Urothelium cell line (cell line): Measurements from ENCODE around the gene LRRC28.
"Not testable (repeated sequence)": the region's sequence is repeated elsewhere in the genome, so short reads cannot be mapped to it uniquely, and the experiment has no call there.

Experiments used
- DNase-seq: peaks from one replicate; pipeline ENCODE4 v3.0.0; 2011; ENCODE audit warnings: low spot score, mixed read lengths
- FAIRE-seq: peaks from 2 replicates; lab custom pipeline; 2011; peaks lifted over from hg19 to GRCh38; lab: Jason Lieb, UNC

LRRC28 gene

GRCh38 chr15:99387421-99388168, 136.3 kb downstream of the LRRC28 start:
- DNase-seq (no peak), FAIRE-seq (no peak)

- no peak for FAIRE-seq
These were observed 139.4 kb downstream of the LRRC28 start for GRCh38 chr15:99390667-99391066.

GRCh38 chr15:99393641-99394040, 142.4 kb downstream of the LRRC28 start:
- DNase-seq (no peak), FAIRE-seq (no peak)

More at GRCh38 chr15:99390667-99391066, 139.4 kb downstream of the LRRC28 start:
- no peak for DNase-seq

GRCh38 chr15:99396375-99396774, 145.1 kb downstream of the LRRC28 start:
- DNase-seq (no peak), FAIRE-seq (no peak)

- no peak for FAIRE-seq
These were observed 147.8 kb downstream of the LRRC28 start for GRCh38 chr15:99399061-99399460.

GRCh38 chr15:99399618-99400017, 148.3 kb downstream of the LRRC28 start:
- no peak for FAIRE-seq
- DNase-seq, result no peak

More at GRCh38 chr15:99399061-99399460, 147.8 kb downstream of the LRRC28 start:
- DNase-seq, result no peak

- FAIRE-seq, DNase-seq: not testable (repeated sequence)
These were observed 149.9 kb downstream of the LRRC28 start for GRCh38 chr15:99401216-99401615.

- no peak for DNase-seq
- FAIRE-seq, result no peak
These were observed 150.9 kb downstream of the LRRC28 start for GRCh38 chr15:99402014-99402729.

GRCh38 chr15:99403597-99403996, 152.3 kb downstream of the LRRC28 start:
- FAIRE-seq, result peak; percentile 59
- DNase-seq, result peak; percentile 32

GRCh38 chr15:99404454-99404853, 153.2 kb downstream of the LRRC28 start:
- no peak for FAIRE-seq

GRCh38 chr15:99406120-99406519, 154.8 kb downstream of the LRRC28 start:
- no peak for FAIRE-seq
- no peak for DNase-seq

More at GRCh38 chr15:99404454-99404853, 153.2 kb downstream of the LRRC28 start:
- no peak for DNase-seq

GRCh38 chr15:99406716-99407487, 155.6 kb downstream of the LRRC28 start:
- DNase-seq (no peak), FAIRE-seq (no peak)

- no peak for FAIRE-seq
- DNase-seq, result no peak
These were observed 156.4 kb downstream of the LRRC28 start for GRCh38 chr15:99407716-99408115.

GRCh38 chr15:99408236-99409096, 157.2 kb downstream of the LRRC28 start:
- FAIRE-seq, result peak; percentile 35

GRCh38 chr15:99409097-99409473, 157.8 kb downstream of the LRRC28 start:
- FAIRE-seq (no peak), DNase-seq (peak; percentile 49)

More at GRCh38 chr15:99408236-99409096, 157.2 kb downstream of the LRRC28 start:
- DNase-seq, result peak; percentile 72

GRCh38 chr15:99409560-99409959, 158.3 kb downstream of the LRRC28 start:
- no peak for DNase-seq
- FAIRE-seq, result no peak

- no peak for DNase-seq
- no peak for FAIRE-seq
These were observed 159.2 kb downstream of the LRRC28 start for GRCh38 chr15:99410477-99410876.

GRCh38 chr15:99411234-99411633, 160.0 kb downstream of the LRRC28 start:
- no peak for FAIRE-seq
- no peak for DNase-seq

GRCh38 chr15:99412082-99412481, 160.8 kb downstream of the LRRC28 start:
- FAIRE-seq, result no peak
- DNase-seq, result no peak

GRCh38 chr15:99412626-99413025, 161.3 kb downstream of the LRRC28 start:
- DNase-seq, result no peak

More at GRCh38 chr15:99412626-99413025, 161.3 kb downstream of the LRRC28 start:
- FAIRE-seq, result no peak
